Measurements from ENCODE around the gene HAND1.

DNA sequence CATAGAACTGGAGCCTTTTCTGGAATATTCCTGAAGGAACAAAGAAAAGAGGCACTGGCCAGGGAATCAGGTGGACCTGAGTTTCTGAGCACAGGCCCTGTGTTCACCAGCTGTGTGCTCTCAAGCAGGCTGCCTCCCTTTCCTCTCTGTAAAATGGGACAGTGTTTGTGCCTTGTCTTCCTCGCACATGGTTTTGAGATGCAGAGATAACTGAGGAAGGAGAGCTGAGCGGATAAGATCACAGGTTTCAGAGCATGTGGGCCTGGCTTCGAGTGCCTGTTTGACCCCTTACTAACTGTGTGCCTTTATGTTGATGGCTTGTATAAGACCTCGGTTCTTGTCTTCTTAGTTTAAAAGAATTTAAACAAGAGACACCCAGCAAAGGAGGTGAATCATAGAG is 46.2 kb upstream of the HAND1 start:
- TF ChIP-seq, protein P1, sequence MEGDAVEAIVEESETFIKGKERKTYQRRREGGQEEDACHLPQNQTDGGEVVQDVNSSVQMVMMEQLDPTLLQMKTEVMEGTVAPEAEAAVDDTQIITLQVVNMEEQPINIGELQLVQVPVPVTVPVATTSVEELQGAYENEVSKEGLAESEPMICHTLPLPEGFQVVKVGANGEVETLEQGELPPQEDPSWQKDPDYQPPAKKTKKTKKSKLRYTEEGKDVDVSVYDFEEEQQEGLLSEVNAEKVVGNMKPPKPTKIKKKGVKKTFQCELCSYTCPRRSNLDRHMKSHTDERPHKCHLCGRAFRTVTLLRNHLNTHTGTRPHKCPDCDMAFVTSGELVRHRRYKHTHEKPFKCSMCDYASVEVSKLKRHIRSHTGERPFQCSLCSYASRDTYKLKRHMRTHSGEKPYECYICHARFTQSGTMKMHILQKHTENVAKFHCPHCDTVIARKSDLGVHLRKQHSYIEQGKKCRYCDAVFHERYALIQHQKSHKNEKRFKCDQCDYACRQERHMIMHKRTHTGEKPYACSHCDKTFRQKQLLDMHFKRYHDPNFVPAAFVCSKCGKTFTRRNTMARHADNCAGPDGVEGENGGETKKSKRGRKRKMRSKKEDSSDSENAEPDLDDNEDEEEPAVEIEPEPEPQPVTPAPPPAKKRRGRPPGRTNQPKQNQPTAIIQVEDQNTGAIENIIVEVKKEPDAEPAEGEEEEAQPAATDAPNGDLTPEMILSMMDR (IDR thresholded peaks at IDR 0.05): no peak
- TF ChIP-seq EP300 (IDR thresholded peaks at IDR 0.05): no peak
